Stimulated activated CD4-positive, alpha-beta T cell treated with anti-CD3 and anti-CD28 coated beads, TNF-alpha, amount 100 ng/mL, for 1 hour (primary cell): Measurements from ENCODE around the gene SDC3.

Source experiments
- DNase-seq, 3 donors: peaks; one replicate each; pipeline ENCODE4 v3.0.0-alpha.2; 2020; ENCODE audit warnings: low read depth in 3 of 3, low spot score in 1 of 3

The SDC3 gene

DNA sequence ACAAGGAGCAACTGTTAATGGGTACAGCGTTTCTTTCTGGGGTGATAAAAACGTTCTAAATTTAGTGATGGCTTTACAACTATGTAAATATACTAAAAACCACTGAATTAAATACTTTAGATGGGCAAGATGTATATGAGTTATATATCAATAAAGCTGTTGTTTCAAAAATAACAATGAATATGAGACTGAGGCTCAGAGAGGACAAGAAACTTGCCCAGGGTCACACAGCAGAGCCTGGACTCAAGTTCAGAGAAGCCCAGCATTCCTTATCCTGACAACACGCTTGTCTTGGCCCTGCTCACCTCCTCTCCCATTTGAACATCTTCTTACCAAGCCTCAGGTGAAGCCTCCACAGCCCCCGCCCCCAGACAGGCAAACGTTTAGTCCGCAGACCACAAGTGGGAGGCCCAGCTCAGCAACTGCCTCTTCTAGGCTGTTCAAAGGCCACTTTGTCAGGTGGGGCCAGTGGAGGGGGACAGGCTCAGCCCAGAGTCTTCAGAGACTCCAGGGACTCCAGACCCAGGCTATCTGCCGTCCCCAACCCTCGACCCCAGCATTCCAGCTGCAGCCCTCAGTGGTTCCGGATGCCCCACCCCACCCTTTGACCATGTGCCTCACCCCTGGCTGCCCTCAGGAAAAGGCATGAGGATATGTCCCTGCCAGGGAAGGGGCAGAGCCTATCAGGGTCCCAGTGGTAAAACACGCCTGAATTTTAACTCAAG is 17.9 kb downstream of the SDC3 start:
- DNase-seq = no peak

DNA sequence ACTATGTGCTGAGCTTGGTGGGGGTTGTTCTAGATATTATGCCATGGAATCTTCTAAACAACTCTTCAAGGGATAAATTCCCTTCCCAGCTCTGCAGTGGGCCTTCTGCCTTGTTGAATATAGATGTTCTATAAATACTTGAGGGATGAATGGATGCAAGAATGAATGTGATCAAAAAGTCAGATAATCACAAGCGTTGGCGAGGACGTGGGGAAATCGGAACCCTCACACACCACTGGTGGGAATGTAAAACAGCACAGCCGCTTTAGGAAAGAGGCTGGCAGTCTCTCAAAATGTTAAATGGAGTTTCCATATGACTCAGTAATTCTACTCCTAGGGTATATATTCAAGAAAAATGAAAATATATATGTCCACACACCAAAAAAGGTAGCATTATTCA is 19.0 kb downstream of the SDC3 start:
- no peak for DNase-seq

DNA sequence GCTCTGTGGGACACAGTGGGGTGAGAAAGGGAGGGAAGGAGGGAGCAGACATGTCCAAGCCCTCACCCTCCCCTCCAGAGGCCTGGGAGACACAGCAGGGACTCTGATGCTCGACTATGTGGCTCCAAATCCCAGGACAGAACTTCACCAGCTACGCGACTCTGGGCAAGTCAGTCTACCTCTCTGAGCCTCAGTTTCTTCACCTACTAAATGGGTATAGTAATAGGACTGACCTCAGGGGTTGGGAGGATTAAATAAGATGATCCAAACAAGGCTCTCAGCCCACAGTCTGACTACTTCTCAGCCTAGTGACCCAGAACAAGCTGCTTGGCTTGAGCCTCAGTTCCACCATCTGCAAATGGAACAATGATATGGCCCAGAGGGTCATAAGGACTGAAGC is 19.6 kb downstream of the SDC3 start:
- no peak for DNase-seq

DNA sequence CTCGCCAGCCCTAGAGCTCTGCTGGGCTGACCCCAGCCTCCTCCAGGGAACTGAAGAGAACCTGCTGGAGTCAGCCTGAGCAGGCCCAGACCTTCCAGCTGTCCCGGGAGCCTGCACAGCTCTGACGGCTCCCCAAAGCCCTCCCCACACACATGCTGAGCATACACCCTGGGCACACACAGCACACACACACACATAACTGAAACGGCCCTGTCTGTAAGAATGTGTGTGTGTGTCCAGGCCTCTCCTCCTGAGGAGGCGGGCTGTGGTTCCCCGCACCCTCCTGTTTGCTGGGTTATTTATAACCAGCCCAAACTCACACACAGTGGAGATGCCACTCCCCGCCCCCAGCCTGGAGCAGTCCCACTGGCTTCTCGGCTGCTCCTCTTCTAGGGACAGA is 20.2 kb downstream of the SDC3 start:
- DNase-seq = no peak

DNA sequence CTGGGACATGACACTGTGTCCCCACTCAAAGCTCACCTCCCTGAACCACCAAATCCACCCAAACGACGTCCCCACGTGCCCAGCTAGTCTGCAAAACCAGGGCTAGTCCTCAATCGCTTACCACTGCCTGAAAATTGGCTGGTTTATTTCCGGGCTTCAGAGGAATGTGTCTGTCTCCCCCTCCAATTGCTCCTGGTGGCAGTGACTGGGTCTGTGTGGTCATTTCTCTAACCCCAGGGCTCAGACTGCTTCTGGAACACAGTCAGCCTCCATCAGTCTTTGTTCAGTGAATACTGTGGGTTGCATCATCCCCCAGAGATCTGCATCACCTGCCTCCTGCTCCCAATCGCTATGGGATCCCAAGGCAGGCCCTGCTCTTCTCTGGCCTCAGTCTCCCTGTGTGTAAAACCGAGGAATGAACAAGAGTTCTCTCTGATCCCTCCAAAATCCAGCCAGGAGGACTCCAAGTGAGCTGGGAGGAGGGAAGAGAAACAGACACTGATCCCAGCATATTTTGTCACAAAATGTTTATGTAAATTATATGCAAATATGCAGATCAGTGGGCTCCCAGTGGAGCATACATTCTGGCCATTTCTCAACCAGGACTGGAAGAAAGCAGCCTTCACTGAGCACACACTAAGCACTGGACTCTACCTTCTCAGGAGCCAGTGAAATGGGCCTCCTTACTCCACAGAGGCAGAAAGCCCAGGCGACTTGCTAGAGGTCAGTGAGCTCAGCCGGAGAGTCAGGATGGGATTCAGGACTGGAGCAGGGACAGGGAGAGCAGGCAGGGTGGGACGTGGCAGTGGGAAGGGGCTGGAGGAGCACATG is 20.9 kb downstream of the SDC3 start:
- no peak for DNase-seq

DNA sequence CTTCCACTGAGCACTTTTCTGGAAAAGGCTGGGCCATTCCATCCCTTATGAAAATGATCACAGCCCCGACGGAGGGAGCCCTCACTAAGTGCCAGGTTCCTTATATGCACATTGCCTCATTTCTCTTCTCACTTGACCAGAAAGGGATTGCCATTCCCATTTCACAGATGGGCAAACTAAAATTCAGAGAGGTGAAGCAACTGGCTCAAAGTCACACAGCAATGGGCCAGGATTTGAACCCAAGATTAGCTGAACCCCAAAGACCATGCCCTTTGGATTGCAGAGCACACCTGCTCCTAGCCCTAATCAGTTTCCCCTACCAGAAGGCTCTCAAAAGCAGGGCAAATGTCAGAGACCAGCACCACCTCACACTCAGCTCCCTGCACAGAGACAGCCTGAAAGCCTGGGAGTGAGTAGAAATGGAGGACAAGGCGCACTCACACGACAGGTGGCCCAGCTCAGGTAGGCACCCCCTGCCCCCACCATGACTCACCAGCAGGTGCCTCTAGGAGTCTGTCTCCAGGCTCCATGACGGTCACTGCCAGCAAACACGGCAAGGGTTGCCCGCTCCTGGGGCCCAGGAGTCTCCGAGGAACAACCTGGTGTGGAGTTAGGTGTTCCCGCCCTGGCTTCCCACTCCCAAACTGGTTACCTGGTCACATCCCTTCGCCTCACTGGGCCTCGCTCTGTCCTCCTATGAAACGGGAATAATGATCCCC is 21.7 kb downstream of the SDC3 start:
- no peak for DNase-seq

DNA sequence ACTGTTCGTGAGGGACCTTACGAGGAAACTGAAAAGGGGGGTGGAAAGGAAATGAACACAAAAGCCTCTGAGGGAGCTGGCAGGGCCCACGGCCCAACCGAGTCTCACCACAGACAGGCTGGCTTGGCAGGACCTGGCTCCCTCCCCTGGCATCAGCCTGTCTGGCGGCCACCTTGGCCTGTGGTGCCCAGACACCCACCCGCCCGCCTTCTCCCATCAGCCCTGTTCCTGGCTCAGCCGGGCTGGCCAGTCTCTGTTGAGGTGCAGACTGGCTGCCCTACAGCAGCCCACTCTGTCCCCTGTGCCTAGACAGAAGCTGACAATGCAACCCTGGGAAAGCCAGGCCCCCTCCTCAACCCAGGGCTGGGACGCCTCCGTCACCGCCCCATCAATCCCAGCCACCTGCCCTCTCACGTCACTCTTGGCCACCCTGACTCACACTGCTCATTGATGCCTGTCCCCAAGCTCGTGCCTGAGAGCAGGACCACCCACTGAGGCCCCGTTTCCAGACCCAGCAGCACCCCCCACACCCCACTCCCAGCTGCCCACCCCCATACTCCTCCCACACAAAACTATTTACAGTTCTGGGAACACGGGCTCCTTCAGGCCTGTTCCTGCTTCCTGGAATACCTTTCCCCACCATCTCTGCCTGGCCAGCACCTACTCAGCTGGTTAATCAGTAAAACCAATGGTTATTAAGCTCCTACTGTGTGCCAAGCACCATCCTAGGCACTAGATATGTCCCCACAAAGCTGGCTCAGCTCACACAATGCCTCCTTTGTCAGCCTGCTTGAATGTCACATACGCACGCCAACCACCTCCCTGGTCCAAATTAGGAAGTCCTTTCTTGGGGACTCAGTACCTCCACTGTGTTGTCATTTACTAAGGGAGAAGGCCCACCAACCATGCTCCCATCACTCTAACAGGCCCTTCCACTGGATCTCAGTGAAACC is 22.7 kb downstream of the SDC3 start:
- no peak for DNase-seq

DNA sequence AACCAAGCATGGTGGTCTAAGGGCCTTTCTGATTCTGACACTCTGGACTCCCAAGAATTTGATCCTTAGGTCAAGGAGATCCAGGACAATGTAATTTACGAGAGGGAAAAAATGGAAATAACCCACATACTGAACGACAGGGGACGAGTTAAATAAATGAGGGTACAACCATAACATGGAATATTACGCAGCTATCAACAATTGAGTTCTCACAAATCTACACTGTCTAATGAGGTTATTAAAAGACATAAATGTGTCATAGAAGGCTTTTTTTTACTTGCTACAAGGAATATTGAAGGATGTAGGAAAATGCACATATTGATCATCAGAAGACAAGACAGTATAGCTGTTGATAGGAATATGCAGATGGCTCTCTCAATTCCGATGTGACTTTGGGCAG is 23.8 kb downstream of the SDC3 start:
- no peak for DNase-seq

DNA sequence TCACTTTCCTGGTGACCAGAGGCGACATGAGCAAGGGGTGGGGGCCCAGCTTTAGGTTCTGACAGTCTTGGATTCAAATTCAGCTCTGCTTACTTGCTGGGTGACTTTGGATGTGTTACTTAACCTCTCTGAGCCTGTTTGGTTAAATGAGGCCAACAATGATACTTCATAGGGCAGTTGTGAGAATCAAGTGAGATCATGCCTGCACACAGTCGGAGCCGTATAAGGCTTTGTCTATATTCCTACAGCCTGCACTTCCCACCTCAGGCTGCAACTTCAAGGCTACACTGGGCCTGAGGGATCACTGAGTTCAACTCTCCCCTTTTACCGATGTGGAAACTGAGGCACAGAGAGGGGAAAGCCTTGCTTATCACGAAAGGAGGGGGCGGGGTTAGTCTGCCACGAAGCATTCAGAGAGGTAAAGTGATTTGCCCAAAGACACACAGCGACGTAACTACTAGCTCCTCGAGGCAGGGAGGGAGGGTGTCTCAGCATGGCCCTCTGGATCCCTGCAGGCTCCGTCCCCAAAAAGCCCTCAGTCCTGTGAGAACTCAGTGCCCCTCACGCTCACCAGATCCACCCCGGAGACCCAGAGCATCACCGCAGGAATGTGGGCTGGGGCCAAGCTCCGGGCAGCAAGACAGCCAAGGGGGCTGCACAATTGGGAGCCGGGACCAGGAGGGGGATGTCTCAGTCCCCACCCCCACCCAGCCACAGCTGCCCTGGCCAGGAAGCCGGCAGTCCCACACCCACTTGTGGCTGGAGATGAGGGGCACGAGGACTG is 25.0 kb downstream of the SDC3 start:
- DNase-seq = no peak

DNA sequence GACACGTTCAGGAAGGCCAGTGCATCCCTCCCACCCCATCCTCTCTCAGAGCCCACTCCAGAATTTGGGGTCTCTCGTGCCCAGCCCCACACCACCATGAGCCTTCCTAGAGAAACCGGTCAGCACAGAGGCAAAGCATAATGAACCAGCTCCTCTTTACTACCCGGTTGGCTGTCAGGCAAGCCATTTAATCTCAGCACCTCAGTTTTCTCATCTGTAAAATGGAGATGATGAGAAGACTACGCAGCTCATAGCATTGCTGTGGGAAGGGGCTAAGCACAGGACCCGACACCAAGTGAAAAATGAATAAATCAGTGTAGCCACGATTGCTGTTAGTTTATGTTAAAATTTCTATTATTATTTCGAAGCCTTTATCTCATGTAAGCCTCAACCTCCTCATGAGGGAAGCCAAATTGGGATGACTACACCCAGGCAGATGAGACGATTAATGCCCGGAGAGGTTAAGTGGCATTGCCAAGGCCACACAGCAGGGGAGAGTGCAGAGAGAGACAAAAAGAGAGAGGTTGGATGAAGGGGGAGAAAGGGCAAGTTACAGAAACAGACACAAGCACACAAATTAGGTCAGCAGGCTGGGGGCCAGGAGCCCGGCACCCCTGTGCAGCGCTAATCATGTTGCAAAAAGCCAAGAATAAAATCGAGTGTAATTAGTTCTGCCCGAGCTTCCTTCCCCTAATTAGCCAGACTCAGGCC is 25.7 kb downstream of the SDC3 start:
- no peak for DNase-seq

DNA sequence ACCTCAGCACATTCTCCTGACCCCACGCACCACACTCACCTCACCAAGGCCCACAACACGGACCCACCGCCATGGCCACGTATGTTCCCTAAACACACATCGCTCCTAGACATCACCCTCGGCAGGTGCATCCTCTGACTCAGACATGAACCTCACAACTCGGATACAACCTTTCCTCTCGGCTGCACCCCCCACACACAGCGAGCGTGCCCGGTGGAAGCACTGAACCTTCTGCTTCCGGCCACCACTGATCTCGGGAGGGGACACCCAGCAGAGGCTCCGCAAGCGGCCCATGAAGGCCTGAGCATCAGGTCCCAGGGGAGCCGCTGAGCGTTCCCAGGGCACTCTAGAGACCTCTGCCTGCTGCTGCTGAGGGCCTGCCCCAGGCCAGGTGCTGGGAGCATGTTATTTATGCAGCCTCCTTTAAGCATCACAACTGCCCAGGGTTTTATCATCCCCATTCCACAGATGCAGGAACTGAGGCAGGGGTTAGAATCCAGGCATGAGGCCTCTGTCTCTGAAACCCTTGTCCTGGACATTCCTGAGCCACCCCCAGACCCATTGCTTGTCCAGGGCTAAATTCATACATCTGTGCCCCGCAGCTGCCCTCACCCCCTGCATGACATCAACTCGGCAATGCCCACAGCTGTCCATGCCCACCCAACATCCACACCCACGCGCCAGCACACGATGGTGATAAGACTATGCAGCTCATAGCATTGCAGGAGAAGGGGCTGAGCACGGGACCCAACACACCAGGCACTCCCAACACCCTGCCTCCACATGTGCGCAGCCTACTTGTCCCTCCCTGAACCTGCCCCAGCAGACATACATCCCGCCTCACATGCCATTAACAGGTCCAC is 27.0 kb downstream of the SDC3 start:
- DNase-seq = no peak

DNA sequence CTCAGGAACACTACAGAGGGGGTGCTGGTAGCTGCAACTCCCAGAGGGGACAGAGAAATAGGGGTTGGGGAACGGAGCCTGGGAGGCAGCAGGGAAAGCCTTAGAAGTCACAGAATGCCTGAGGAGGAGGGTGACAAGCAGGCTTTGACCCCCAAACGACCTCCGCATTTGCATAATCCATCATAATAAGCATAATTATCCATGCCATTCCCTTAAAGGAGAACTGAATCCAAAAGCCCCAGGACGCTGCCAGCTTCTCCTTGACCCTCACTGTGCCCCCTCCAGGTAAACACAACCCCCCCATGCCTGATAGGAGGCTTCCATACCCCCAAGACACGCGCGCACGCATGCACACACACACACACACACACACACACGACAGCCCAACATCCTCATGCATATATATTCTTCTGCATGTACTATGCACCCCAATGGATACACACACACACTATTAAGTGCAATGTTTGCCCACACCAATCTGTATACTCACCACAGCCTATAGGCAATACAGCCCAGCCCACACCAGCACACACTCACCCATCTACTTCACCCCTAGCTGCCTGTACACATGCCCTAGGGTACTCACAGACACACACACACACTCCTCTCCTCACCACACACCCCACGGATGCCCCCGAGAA is 27.8 kb downstream of the SDC3 start:
- no peak for DNase-seq

DNA sequence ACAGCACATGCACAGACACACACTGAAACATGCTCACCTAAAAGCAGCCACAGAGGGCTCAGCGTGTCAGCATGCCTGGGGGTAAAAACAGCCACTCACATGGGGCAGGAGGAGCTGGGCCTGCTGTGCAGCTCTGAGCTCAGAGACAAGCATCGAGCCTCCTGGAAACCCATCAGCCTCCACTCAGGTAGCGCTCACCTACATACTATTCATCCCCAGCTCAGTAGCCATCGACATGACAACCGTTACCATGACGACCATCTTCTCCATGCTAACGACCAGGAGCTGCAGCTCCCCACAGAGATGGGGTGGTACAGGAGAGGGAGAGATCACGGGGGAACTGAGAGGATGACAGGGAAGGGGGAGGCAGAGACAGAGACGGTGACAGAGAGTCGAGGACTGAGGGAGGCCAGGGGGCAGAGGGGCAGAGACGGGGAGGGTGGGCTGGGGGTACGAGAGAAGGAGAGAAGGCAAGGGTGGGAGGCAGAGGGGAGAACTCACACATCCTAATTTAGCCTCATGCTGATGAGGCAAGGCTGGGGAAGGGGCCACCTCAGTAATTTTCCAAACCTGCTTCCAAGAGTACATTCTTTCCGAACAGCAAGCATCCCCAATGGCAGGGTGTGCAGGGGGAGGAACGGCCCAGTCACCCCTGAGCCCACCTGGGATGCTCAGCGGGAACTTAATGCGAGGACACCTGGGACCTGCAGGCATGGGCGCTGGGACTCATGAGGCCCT is 28.4 kb downstream of the SDC3 start:
- no peak for DNase-seq

DNA sequence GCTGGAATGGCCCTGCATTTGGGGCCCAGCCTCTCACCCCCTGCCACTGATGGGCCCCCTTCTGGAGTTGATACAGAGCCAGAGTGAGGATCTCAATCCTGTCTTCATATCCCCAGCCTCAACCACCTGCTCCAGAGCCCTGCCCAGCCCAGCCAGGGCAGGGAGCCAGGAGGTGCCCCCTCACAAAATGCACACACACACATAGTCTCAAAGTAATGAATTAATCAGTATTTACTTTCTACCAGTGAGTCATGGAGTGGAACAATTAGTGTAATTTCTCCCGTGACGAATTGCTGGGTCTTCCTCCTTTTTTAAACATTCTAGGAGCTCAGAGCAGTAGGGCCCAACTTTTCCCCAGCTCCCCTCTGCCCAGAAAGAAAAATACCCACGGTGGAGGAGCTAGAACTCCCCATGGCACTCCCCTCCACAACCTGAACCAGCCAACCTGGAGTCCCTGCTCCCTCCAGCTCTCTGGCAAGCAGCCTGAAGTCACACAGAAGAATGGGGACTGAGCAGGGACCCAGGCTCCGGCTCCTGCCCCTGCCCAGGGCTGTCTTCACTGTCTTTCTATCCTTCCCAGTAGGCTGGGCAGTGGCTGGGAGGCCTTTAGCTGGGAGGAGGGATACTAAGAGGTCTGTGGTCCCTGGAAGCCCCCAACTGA is 29.3 kb downstream of the SDC3 start:
- DNase-seq = no peak

DNA sequence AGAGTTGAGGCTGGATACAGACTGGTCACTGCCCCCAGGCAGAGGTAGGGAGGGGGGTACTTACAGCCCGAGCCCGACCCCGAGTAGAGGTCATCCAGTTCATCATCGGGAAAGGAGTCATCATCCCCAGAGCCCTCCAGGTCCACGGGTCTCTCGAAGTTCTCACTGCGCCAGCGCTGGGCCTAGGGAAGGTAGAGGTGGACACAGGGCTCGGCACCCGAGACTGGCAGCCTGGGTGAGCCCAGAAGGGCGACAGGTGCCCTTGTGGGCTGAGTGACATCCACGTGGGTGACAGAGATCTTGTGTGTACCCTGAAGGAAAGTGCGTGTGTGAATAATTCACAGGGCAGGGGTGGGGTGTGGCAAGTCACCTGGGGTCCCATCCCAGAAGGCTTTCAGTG is 30.0 kb downstream of the SDC3 start:
- no peak for DNase-seq

DNA sequence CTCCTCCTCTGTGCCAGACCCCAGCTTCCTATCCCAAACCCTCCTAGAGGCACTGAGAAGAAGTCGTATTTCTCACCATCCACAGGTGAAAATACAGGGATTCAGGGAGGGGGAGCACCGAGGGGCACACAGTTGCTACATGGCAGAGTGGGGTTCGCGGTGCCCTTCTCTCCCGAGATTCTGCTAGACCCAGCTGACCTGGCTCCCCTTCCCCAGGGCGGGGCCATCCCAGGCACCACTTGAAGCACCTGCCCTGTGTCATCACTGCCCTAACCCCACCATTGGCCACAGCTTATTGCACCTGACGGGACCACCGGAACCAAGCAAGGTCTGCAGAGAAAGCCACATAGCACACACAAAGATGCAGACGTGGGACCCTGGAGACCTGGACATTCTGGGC is 30.5 kb downstream of the SDC3 start:
- DNase-seq = no peak
